Nephron progenitor cell (in vitro differentiated cells): Measurements from ENCODE around the gene TMA7B.

Experiments used
- DNase-seq: peaks from one replicate; pipeline ENCODE4 v3.0.0; 2021
- H3K27ac Mint-ChIP-seq: 2 replicates; pipeline ENCODE4 v1.8.0; 2021; ENCODE audit warnings: mild to moderate bottlenecking, moderate library complexity, mixed read lengths
- H3K27me3 Mint-ChIP-seq: 2 replicates; pipeline ENCODE4 v1.8.0; 2021; ENCODE audit warnings: mild to moderate bottlenecking, low read depth, mixed read lengths; ENCODE audit not compliant: poor library complexity
- H3K36me3 Mint-ChIP-seq: 2 replicates; pipeline ENCODE4 v1.8.0; 2021; ENCODE audit warnings: low read depth, mixed read lengths
- H3K4me1 Mint-ChIP-seq: 2 replicates; pipeline ENCODE4 v1.8.0; 2021; ENCODE audit warnings: mixed read lengths
- H3K4me3 Mint-ChIP-seq: 2 replicates; pipeline ENCODE4 v1.8.0; 2021; ENCODE audit warnings: mild to moderate bottlenecking, moderate library complexity, mixed read lengths
- H3K9me3 Mint-ChIP-seq: 2 replicates; pipeline ENCODE4 v1.8.0; 2021; ENCODE audit warnings: mild to moderate bottlenecking, moderate library complexity, mixed read lengths
- TF ChIP-seq, protein P1 (sequence below): fragments of 200-600 bp; sonication (generic); IDR thresholded peaks from 2 replicates; pipeline ENCODE4 v1.5.0; 2021; ENCODE audit warnings: antibody characterized with exemption

TMA7B gene

GRCh38 chr22:39966470-39966869 is 6.3 kb downstream of the TMA7B start:
- Mint-ChIP-seq H3K4me3 (no peak overlapping the region), H3K27me3 (no peaks in the 10 kb centered on the region), H3K9me3 (no peaks in the 10 kb centered on the region), H3K4me1 (peaks cover 43% of the 10 kb centered on the region), H3K36me3 (no peaks in the 10 kb centered on the region), H3K27ac (no peak overlapping the region)
- DNase-seq, result no peak
- TF ChIP-seq, protein P1, sequence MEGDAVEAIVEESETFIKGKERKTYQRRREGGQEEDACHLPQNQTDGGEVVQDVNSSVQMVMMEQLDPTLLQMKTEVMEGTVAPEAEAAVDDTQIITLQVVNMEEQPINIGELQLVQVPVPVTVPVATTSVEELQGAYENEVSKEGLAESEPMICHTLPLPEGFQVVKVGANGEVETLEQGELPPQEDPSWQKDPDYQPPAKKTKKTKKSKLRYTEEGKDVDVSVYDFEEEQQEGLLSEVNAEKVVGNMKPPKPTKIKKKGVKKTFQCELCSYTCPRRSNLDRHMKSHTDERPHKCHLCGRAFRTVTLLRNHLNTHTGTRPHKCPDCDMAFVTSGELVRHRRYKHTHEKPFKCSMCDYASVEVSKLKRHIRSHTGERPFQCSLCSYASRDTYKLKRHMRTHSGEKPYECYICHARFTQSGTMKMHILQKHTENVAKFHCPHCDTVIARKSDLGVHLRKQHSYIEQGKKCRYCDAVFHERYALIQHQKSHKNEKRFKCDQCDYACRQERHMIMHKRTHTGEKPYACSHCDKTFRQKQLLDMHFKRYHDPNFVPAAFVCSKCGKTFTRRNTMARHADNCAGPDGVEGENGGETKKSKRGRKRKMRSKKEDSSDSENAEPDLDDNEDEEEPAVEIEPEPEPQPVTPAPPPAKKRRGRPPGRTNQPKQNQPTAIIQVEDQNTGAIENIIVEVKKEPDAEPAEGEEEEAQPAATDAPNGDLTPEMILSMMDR, result no peak

GRCh38 chr22:39967103-39967829 is 7.1 kb downstream of the TMA7B start:
- no peaks in the 10 kb centered on the region for H3K36me3 Mint-ChIP-seq
- TF ChIP-seq, protein P1, result no peak
- H3K27me3 Mint-ChIP-seq, result no peaks in the 10 kb centered on the region
- H3K4me3 Mint-ChIP-seq, result no peak overlapping the region
- no peaks in the 10 kb centered on the region for H3K9me3 Mint-ChIP-seq
- H3K4me1 Mint-ChIP-seq, result peaks cover 45% of the 10 kb centered on the region
- no peak overlapping the region for H3K27ac Mint-ChIP-seq
- no peak for DNase-seq

GRCh38 chr22:39967996-39968972 is 8.1 kb downstream of the TMA7B start:
- H3K4me1 Mint-ChIP-seq, result peaks cover 56% of the 10 kb centered on the region
- no peaks in the 10 kb centered on the region for H3K9me3 Mint-ChIP-seq
- H3K27ac Mint-ChIP-seq, result no peak overlapping the region

GRCh38 chr22:39970742-39971141 is 10.5 kb downstream of the TMA7B start:
- H3K27me3 Mint-ChIP-seq, result peaks cover 6% of the 10 kb centered on the region
- H3K4me3 Mint-ChIP-seq, result no peak overlapping the region
- H3K9me3 Mint-ChIP-seq, result no peaks in the 10 kb centered on the region
- peaks cover 63% of the 10 kb centered on the region for H3K4me1 Mint-ChIP-seq
- H3K36me3 Mint-ChIP-seq, result no peaks in the 10 kb centered on the region
- TF ChIP-seq, protein P1, result no peak
- DNase-seq, result no peak
- H3K27ac Mint-ChIP-seq, result no peak overlapping the region

More at GRCh38 chr22:39967996-39968972, 8.1 kb downstream of the TMA7B start:
- DNase-seq, result no peak
- Mint-ChIP-seq H3K36me3 (no peaks in the 10 kb centered on the region), H3K4me3 (no peak overlapping the region), H3K27me3 (peaks cover 4% of the 10 kb centered on the region)
- TF ChIP-seq, protein P1, result no peak

DNA sequence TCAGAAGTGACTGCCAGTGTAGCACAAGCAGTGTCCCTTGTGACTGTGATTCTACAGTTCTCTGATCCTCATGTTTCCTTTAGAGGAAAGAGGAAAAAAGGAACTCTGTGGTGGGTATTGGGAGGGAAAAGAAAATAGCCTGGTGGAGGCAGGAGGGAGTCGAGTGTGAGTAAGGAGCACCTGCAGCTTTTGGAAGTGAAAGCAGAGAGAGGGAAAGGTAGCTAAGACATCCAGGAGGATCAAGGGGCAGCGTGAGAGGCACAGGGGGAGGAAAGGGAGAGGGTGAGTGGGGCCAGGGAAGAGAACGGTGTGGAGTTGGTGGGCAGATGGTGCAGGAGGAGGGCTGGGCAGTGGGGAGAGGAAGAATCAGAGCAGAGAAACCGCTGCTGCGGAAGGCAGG is 12.4 kb downstream of the TMA7B start:
- Mint-ChIP-seq H3K4me1 (peaks cover 57% of the 10 kb centered on the region), H3K36me3 (no peaks in the 10 kb centered on the region), H3K27me3 (peaks cover 13% of the 10 kb centered on the region), H3K4me3 (no peak overlapping the region), H3K9me3 (no peaks in the 10 kb centered on the region), H3K27ac (peak overlapping the region; percentile 40)
- DNase-seq, result no peak
- TF ChIP-seq, protein P1, result no peak
